Tibial artery (tissue), 4 donors: ENCODE results near the gene CBX2.

ENCODE experiments used
- DNase-seq, 2 donors: peaks; one replicate each; pipeline ENCODE4 v3.0.0-alpha.2; 2019
- H3K27ac ChIP-seq, 2 donors: fragments of 200-600 bp; sonication (generic) in 1 of 2; 1 replicate in 1 of 2; 2 replicates in 1 of 2; pipeline ENCODE4 v1.5.1; 2018 to 2019; ENCODE audit warnings: mild to moderate bottlenecking in 1 of 2
- H3K27me3 ChIP-seq, 2 donors: fragments of 200-600 bp; sonication (generic) in 1 of 2; one replicate each; pipeline versions ENCODE4 v1.5.1 to v1.6.0; 2016 to 2019
- H3K36me3 ChIP-seq, 3 donors: fragments of 200-600 bp; sonication (generic) in 2 of 3; one replicate each; pipeline ENCODE4 v1.5.1; 2016 to 2019; ENCODE audit warnings: mild to moderate bottlenecking in 2 of 3
- H3K4me1 ChIP-seq, 4 donors: fragments of 200-600 bp; sonication (generic) in 2 of 4; 1 replicate in 3 of 4; 2 replicates in 1 of 4; pipeline ENCODE4 v1.5.1; 2016 to 2019
- H3K4me3 ChIP-seq, 2 donors: fragments of 200-600 bp; sonication (generic) in 1 of 2; 1 replicate in 1 of 2; 2 replicates in 1 of 2; pipeline ENCODE4 v1.5.1; 2018 to 2019; ENCODE audit warnings: mild to moderate bottlenecking in 2 of 2
- H3K9me3 ChIP-seq, 3 donors: fragments of 200-600 bp; sonication (generic) in 1 of 3; one replicate each; pipeline ENCODE4 v1.5.1; 2016 to 2019
- intact Hi-C: fragments of 100-400 bp; cut with DNase I; formaldehyde crosslinking; loops from one replicate; pipeline ENCODE4 v1.15.0; 2023; ENCODE audit warnings: low total_unique reads
- TF ChIP-seq, protein P1 (sequence below), 2 experiments: fragments of 200-600 bp in 1 of 2; fragments of 450-650 bp in 1 of 2; IDR thresholded peaks; one replicate each; pipeline ENCODE4 v1.5.1; 2017 to 2019; ENCODE audit warnings: antibody characterized with exemption in 2 of 2, mild to moderate bottlenecking in 1 of 2, moderate library complexity in 1 of 2

The CBX2 gene

GRCh38 chr17:79737046-79737921 lies 40.7 kb upstream of the CBX2 start:
- Histone ChIP-seq H3K4me3 (no peak overlapping the region), H3K27me3 (peaks cover 0 to 61% of the 10 kb centered on the region in 2 donors), H3K27ac (no peak overlapping the region), H3K4me1 (peaks cover 0 to 10% (median 8%) of the 10 kb centered on the region in 4 donors), H3K36me3 (no peaks in the 10 kb centered on the region), H3K9me3 (no peaks in the 10 kb centered on the region)
- TF ChIP-seq, protein P1, sequence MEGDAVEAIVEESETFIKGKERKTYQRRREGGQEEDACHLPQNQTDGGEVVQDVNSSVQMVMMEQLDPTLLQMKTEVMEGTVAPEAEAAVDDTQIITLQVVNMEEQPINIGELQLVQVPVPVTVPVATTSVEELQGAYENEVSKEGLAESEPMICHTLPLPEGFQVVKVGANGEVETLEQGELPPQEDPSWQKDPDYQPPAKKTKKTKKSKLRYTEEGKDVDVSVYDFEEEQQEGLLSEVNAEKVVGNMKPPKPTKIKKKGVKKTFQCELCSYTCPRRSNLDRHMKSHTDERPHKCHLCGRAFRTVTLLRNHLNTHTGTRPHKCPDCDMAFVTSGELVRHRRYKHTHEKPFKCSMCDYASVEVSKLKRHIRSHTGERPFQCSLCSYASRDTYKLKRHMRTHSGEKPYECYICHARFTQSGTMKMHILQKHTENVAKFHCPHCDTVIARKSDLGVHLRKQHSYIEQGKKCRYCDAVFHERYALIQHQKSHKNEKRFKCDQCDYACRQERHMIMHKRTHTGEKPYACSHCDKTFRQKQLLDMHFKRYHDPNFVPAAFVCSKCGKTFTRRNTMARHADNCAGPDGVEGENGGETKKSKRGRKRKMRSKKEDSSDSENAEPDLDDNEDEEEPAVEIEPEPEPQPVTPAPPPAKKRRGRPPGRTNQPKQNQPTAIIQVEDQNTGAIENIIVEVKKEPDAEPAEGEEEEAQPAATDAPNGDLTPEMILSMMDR (IDR thresholded peaks at IDR 0.05), result no peak
- no peak for DNase-seq
- intact Hi-C loops, result no loop called here

- H3K27me3 ChIP-seq, result peaks cover 0 to 69% of the 10 kb centered on the region in 2 donors
- H3K27ac ChIP-seq, result no peak overlapping the region
- no peaks in the 10 kb centered on the region for H3K9me3 ChIP-seq
- intact Hi-C loops, result no loop called here
- TF ChIP-seq, protein P1 (IDR thresholded peaks at IDR 0.05), result no peak
- no peaks in the 10 kb centered on the region for H3K36me3 ChIP-seq
- no peak overlapping the region for H3K4me3 ChIP-seq
- DNase-seq, result no peak
- H3K4me1 ChIP-seq, result peaks cover 0 to 10% (median 8%) of the 10 kb centered on the region in 4 donors
Observed at GRCh38 chr17:79737922-79738578, 39.9 kb upstream of the CBX2 start.

DNA sequence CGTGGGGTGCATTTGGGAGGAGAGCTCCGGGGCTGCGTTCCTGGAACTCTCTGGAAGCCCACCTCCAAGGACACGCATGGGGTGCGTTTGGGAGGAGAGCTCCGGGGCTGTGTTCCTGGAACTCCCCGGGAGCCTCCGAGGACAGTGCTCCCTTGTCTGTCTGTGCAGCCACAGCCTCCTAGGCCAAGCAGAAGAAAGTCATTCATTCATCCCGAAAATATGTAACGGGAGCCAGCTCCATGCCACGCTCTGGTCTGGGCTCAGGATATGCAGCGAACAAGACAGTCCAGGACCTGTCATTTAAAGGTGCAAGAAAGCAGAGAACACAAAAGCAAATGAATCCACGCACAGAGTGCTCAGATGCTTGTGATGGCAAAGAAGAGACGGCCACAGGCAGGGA lies 39.3 kb upstream of the CBX2 start:
- DNase-seq, result no peak
- TF ChIP-seq, protein P1 (IDR thresholded peaks at IDR 0.05), result no peak
- Histone ChIP-seq H3K9me3 (no peaks in the 10 kb centered on the region), H3K27ac (no peak overlapping the region), H3K4me3 (no peak overlapping the region), H3K27me3 (peaks cover 0 to 71% of the 10 kb centered on the region in 2 donors), H3K36me3 (no peaks in the 10 kb centered on the region), H3K4me1 (peaks cover 0 to 10% (median 8%) of the 10 kb centered on the region in 4 donors)
- intact Hi-C loops, result no loop called here

DNA sequence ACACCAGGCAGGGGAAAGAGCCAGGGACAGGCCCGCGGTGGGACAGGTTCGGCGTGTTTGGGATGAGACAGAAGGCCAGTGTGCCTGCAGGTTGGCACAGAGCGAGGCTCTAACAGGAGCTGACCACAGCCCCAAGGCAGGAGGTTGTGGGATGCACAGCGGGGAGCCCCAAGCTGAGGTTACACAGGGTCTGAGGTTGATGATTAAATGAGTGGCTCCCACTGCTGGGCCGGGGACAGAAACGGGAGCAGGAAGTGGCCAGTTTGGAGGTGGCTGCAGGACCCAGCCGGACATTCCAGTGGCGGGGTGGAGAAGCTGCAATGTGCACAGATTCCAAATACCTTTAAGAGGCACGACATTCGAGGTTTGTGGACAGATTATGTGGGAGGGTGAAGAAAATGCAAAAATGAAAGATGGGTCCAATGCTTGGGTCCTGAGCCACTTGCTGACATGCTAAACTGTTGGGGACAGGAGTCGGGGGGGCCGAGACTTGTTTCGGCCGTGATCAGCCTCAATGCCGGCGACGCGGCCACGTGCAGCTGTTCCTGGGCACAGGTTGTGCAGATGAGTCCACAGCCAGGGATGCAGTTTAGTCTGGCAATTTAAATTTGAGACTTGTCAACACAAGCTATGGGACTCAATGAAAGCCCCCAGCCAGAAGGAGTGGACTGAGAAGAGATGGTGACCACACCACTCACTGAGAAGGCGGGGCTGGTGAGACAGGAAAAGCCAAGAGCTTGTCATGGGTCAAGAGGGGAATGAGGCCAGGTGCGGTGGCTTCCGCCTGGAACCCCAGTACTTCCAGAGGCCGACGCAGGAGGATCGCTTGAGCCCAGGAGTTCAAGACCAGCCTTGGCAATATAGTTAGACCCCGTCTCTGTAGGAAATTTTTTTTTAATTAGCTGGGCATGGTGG lies 38.5 kb upstream of the CBX2 start:
- H3K27me3 ChIP-seq, result peaks cover 0 to 74% of the 10 kb centered on the region in 2 donors
- H3K4me3 ChIP-seq, result no peak overlapping the region
- H3K36me3 ChIP-seq, result no peaks in the 10 kb centered on the region
- TF ChIP-seq, protein P1 (IDR thresholded peaks at IDR 0.05), result no peak
- intact Hi-C loops, result no loop called here
- H3K9me3 ChIP-seq, result no peaks in the 10 kb centered on the region
- peaks cover 0 to 10% (median 8%) of the 10 kb centered on the region in 4 donors for H3K4me1 ChIP-seq
- no peak for DNase-seq
- H3K27ac ChIP-seq, result no peak overlapping the region

DNA sequence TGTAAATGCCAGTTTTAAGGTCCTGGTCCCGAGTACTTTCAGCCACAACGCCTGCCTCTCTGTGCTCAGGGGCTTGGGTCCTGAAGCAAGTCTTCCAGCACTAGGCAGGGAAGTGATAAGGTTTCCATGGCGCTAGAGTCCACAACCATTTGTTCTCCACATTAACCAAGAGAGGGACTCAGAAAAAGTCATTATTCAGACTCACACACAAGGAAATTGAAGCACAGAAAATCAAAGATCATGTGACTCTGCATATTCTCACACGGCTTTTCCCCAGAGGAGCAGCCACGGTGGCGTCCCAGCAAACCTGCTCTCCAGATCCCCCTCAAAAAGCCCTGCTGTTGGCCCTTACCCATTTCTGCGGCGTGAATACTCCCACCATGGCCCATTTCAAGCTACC lies 37.5 kb upstream of the CBX2 start:
- H3K4me3 ChIP-seq, result no peak overlapping the region
- no peak for DNase-seq
- intact Hi-C loops, result no loop called here

More for the DNA sequence above, 37.5 kb upstream of the CBX2 start:
- H3K27ac ChIP-seq, result no peak overlapping the region
- H3K9me3 ChIP-seq, result no peaks in the 10 kb centered on the region
- peaks cover 0 to 10% (median 8%) of the 10 kb centered on the region in 4 donors for H3K4me1 ChIP-seq
- H3K27me3 ChIP-seq, result peaks cover 0 to 81% of the 10 kb centered on the region in 2 donors
- TF ChIP-seq, protein P1 (IDR thresholded peaks at IDR 0.05), result no peak
- H3K36me3 ChIP-seq, result no peaks in the 10 kb centered on the region
